Activated T-cell treated with anti-CD3 and anti-CD28 coated beads, Interleukin-2, amount 50 U/mL, for 1 hour (primary cell): ENCODE results near the gene NAP1L1.
"Not testable (repeated sequence)": the region's sequence is repeated elsewhere in the genome, so short reads cannot be mapped to it uniquely, and the experiment has no call there.

ENCODE experiments used
- DNase-seq: peaks from one replicate; pipeline ENCODE4 v3.0.0-alpha.2; 2020

NAP1L1 gene

GRCh38 chr12:76020281-76020680 lies 64.2 kb downstream of the NAP1L1 start:
- DNase-seq = peak; percentile 61

DNA sequence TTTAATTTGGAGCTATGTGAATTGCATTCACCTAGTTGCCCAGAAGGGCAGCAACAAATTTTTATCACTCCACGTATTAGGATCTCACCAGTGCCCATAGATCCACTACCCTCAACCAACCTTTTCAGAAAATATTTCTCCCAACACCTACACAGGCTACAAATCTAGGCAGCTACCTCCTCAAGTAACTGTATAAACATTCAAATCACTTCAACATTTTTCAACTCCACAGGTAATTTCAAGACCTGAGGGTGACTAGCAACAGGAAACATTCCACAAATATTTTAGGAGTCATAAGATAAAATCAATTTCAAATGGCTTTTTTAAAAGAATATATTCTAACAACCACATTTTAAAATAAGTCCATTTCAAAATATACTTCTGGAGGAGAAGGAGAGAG lies 65.8 kb downstream of the NAP1L1 start:
- no peak for DNase-seq

- DNase-seq = no peak
These were observed 66.4 kb downstream of the NAP1L1 start for GRCh38 chr12:76018111-76018510.

GRCh38 chr12:76014007-76014406 lies 70.5 kb downstream of the NAP1L1 start:
- no peak for DNase-seq

DNA sequence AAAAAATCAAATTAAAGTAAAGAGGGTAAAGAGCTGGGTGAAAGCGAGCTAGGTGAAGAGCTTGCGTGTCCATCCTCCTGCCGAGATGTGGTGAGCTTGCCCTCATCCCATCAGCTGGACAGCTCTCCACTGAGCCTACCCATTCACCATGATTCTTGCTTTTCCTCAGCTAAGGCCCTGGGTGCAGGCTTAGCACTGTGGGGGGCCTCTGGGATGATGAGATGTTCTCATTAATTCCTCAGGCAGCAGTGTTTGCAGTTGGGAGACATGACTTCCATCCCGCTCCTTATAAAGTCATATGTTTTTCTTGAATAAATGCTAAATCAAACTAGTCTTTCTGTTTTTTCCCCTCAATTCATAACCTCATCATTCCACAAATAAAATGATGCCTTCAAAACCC lies 70.9 kb downstream of the NAP1L1 start:
- DNase-seq = no peak

GRCh38 chr12:76012644-76013043 lies 71.8 kb downstream of the NAP1L1 start:
- no peak for DNase-seq

DNA sequence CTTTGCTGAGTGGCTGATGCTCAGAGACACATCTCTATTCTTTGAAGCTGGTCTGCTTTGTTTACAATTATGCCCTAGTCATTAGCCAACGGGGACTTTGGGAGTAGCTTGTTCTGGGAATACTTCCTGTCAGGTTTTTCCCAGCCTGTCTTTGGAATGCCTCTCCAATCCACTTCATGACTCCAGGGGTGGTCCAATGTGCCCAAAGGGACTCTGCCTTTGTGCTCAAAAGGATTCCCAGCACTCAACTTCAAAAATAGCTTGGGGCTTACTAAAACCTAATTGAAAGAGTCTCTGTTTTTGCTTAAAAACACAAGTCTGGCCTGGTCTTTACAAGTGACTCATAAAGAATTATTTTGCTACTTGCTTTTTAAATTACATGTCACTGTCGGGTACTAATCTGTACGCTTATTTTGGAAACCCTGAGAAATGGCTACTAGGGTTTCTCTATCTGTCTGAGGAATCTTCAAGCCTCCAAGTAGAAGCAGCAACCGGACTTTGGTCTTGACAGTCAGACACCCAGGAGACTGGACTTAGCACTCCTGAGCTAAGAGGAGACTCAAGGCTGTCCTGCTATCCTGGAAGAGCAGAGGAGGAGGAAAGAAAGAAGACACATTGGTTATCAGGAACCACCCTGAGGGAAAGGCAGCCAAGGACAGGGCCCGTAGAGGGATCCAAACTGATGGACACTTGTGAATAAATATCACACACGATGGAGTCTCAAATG lies 73.6 kb downstream of the NAP1L1 start:
- no peak for DNase-seq

GRCh38 chr12:76008428-76008827 lies 76.1 kb downstream of the NAP1L1 start:
- no peak for DNase-seq

DNA sequence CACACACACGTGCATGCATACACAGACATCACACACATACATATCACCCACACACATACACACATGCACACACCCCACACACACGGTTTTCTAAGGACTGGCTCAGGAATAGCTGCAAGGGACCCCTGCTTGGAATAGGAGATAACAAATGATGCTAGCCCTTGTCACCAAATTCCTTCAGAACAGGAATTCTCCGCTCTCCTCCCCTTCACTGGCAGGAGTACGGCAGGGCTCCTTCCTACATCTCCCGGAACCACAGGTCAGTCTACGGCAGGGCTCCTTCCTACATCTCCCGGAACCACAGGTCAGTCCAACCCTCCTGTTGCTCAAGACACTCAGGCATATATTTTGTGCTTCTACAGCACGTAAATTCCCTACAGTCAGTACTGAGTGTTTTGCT lies 76.8 kb downstream of the NAP1L1 start:
- no peak for DNase-seq

DNA sequence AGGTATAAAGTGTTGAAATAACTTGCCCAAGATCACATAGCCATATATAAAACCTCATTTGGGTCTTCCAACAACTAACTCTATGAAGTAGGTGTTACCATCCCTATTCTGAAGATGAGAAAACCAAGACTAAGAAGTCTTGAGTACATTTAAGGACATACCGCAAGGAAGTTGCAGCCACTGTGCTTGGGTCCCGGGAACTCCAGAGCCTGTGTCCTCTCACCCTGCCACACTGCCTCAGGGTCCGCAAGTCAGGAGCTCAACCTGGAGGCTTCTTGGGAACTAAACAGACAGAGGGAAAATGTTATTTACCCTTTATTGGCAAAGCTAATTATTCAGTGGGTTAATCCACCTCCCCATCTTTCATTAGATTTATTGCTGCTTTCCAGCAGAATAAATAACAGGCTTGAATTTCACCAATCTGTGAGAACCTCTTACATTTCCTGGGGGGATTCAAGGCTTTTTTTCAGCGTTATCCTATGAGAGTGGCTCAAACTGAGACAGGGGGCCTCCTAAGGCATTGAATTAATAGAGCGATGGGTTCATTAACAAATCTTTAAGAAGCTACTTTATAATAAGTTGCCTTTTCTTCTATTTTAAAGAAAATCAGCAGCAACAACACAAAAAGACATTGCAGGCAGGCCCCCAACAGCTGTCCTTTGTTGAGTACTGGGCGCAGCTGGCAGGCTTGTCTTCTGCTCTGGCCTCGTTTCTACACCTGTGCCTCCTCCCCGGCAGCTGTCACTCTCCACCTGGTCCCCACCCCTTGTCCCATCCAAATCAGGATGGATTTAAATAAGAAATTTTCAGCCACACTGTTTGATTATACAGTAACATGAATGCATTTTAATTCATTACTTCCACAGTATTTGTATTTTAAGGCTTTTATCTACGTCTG lies 78.2 kb downstream of the NAP1L1 start:
- no peak for DNase-seq

GRCh38 chr12:76003355-76003638 lies 81.2 kb downstream of the NAP1L1 start:
- DNase-seq = no peak

DNA sequence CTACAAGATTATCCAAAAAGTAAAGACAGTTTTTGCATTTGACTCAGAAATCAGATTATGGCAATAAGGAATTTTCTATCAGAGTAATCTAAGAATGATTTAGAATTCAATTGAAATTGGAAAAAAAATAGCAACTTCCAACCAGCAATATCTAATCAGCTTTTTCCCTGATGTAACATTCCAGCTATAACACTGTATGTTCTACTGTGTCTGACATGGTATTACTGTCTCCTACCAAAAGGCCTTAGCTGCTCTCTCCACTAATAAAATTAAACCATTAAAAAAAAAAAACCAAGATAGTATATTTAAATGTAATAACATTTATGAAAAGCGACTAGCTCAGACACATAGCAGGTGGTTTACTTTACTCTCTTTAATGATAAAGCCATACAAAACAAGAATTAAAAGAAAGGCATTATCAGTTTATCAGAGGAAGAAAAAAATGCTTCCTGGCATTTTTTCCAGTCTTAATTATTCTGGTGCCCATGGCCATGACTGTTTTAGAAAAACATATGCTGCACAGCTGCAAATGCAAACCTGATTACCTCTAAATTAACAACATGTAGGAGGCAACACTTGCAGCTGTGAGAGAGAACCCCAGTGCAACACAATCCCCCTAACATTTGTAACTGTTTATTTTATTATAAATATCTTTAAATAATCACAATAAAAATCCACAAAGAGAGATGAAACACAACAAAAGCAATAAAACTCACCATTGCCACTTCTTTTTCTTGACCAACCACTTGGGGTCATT lies 81.7 kb downstream of the NAP1L1 start:
- no peak for DNase-seq

DNA sequence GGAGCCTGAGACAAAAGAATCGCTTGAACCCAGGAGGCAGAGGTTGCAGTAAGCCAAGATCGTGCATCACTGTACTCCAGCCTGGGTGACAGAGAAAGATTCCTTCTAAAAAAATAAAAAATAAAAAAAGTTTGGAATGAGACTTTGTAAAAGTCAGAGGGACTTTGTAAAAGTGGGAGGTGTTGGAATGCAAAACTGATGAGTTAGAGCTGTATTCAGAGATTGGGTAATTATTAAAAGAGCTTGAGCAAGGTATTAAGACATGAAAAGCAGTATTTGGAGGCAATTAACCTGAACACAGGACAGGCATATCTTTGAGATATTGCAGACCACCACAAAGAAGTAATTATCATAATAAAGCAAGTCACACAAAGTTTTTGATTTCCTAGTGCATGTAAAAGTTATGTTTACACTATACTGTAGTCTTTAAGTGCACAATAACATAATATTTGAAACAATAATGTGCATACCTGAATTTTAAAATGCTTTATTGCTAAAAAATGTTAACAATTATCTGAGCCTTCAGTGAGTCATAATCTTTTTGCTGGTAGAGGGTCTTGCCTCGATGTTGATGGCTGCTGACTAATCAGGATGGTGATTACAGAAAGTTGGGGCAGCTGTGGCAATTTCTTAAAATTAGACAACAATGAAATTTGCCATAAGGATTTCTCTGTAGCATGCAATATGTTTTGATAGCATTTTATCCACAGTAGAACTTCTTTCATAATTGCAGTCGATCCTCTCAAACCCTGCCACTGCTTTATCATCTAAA lies 86.0 kb downstream of the NAP1L1 start:
- DNase-seq = no peak

DNA sequence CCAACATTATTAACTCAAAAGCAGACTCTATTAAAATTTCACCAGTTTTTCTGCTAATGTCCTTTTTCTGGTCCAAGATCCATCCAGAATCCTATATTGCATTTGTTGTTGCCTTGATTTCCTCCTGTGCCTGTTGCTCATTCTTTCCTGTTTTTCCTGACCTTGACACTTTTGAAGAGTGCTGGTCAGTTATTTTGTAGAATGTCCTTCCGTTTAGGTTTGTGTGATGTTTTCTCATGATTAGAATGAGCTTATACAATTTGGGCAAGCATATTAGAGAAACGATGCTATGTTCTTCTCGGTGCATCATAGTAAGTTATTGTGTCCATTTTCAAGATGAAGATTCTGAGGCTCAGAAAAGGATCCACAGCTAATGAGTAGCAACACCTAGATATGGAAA lies 86.8 kb downstream of the NAP1L1 start:
- DNase-seq = no peak

GRCh38 chr12:75996861-75997447 lies 87.5 kb downstream of the NAP1L1 start:
- DNase-seq = no peak

DNA sequence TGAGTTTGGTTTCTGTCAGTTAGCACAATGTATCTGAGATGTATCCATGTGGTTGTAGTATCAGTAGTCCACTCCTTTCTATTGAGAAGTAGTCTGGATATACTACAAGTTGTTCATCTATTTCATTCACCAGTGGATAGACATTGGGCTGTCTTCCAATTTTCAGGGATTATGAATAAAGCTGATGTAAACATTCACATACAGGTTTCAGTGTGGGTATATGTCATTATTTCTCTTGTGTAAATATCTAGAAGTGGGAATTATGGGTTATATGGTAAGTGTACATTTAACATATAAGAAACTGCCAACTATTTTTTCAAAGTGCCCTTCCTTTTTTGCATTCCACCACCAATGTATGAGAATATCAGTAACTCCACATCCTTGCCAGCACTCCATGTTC lies 88.8 kb downstream of the NAP1L1 start:
- no peak for DNase-seq

DNA sequence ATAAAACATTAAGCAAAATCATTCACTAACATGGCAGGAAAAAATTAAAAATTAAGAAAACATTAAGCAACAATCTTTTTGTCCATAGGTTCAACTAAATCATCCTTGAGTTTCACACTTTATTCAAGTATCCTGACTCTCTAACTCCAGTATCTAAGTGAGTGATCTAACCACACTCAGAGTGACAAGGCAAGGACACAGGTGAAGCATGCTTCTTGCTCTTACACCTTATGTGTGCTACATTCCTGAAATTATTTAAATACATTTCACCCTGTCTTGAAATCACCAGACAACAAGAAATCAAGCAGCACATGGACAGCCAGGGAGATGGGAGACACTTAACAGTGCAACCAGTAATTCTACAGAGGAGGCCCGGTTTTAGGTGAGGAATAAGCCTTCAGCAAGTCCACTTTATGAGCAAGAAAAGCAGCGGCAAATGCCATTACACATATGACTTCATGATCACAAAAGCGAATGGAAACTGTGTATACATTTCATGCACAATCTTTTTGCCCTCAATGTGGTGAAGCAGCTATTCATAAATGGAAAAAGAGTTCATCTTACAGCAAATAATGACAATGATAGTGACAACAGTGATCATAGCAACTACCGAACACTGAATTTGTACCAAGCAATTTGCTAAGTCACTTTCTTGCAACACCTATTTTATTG lies 90.3 kb downstream of the NAP1L1 start:
- no peak for DNase-seq

- DNase-seq = no peak
These were observed 92.7 kb downstream of the NAP1L1 start for GRCh38 chr12:75991753-75992152.

GRCh38 chr12:75990189-75990912 lies 94.1 kb downstream of the NAP1L1 start:
- DNase-seq = no peak

DNA sequence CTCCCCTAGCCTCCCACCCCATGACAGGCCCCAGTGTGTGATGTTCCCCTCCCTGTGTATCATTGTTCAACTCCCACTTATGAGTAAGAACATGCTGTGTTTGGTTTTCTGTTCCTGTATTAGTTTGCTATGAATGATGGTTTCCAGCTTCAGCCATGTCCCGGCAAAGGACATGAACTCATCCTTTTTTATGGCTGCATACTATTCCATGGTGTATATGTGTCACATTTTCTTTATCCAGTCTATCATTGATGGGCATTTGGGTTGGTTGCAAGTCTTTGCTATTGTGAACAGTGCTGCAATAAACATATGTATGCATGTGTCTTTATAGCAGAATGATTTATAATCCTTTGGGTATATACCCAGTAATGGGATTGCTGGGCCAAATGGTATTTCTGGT lies 96.8 kb downstream of the NAP1L1 start:
- not testable (repeated sequence) for DNase-seq
